Activated T-helper 1 cell treated with anti-CD3 and anti-CD28 coated beads, Interleukin-12 subunit alpha, Interleukin-12 subunit beta, Interleukin-2, Interleukin-4 antibody, amounts not matched to agents 30 ng/mL and 10 ng/mL and 1 ng/mL, durations not matched to agents 14 hours and 24 hours and 36 hours (primary cell): ENCODE results near the gene PFKM. TPM values are rescaled to one million over a fixed set of nuclear protein-coding genes. Genes with fewer than 3 reads are reported as not detected.
A peak's percentile ranks its signal among the peaks of the same experiment; 100 is the strongest.
"Not testable (repeated sequence)": the region's sequence is repeated elsewhere in the genome, so short reads cannot be mapped to it uniquely, and the experiment has no call there.

Experiments
- DNase-seq: peaks from one replicate; pipeline ENCODE4 v3.0.0; 2021; ENCODE audit warnings: low spot score
- H3K27ac Mint-ChIP-seq: one replicate; pipeline ENCODE4 v1.8.0; 2021; ENCODE audit warnings: mild to moderate bottlenecking, mixed read lengths
- H3K27me3 Mint-ChIP-seq: one replicate; pipeline ENCODE4 v1.8.0; 2022; ENCODE audit warnings: mild to moderate bottlenecking, moderate library complexity, mixed read lengths; ENCODE audit not compliant: insufficient read depth
- H3K36me3 Mint-ChIP-seq: one replicate; pipeline ENCODE4 v1.8.0; 2021; ENCODE audit warnings: low read depth, mixed read lengths
- H3K4me1 Mint-ChIP-seq: one replicate; pipeline ENCODE4 v1.8.0; 2021; ENCODE audit warnings: low read depth, mixed read lengths
- H3K4me3 Mint-ChIP-seq: one replicate; pipeline ENCODE4 v1.8.0; 2021; ENCODE audit warnings: mild to moderate bottlenecking, moderate library complexity, mixed read lengths
- H3K9me3 Mint-ChIP-seq: one replicate; pipeline ENCODE4 v1.8.0; 2021; ENCODE audit warnings: mixed read lengths
- intact Hi-C: fragments of 100-400 bp; cut with micrococcal nuclease; formaldehyde crosslinking; loops from one replicate; pipeline ENCODE4 v1.15.1; 2024
- total RNA-seq: library from RNA; stranded (reverse); gene quantifications from 2 replicates; pipeline ENCODE4 v1.2.3, GENCODE V29; 2022

PFKM gene
- total RNA-seq, 1 donor from 2014 or later = 59.7 TPM

DNA sequence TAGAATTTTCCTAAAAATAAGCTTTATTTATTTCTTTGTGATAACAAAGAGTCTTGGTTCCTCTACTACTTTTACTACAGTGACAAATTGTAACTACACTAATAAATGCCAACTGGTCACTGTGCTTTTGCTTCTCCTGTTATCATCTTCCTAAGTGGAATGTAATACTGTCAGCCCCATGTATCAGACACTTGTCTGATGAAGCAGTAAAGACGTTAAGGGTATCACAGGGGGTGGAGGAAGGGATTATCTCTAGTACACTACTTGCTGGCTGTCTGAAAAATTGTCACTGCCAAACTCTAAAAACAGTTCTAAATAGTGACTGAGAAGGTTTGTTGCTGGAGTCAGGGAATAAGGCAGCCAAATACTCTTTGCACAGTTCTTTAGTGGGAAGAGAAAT is 26.8 kb downstream of the PFKM start:
- Mint-ChIP-seq H3K4me3 (no peak overlapping the region), H3K4me1 (no peaks in the 10 kb centered on the region), H3K36me3 (peaks cover 35% of the 10 kb centered on the region), H3K27ac (no peak overlapping the region), H3K9me3 (no peaks in the 10 kb centered on the region), H3K27me3 (no peaks in the 10 kb centered on the region)
- no peak for DNase-seq
- intact Hi-C loops = no loop called here

- H3K9me3 Mint-ChIP-seq = no peaks in the 10 kb centered on the region
- intact Hi-C loops = no loop called here
- H3K27ac Mint-ChIP-seq = no peak overlapping the region
- peaks cover 36% of the 10 kb centered on the region for H3K36me3 Mint-ChIP-seq
- no peak for DNase-seq
- H3K4me1 Mint-ChIP-seq = peaks cover 2% of the 10 kb centered on the region
- no peak overlapping the region for H3K4me3 Mint-ChIP-seq
- no peaks in the 10 kb centered on the region for H3K27me3 Mint-ChIP-seq
Measured at GRCh38 chr12:48151103-48151771, 32.1 kb downstream of the PFKM start.

DNA sequence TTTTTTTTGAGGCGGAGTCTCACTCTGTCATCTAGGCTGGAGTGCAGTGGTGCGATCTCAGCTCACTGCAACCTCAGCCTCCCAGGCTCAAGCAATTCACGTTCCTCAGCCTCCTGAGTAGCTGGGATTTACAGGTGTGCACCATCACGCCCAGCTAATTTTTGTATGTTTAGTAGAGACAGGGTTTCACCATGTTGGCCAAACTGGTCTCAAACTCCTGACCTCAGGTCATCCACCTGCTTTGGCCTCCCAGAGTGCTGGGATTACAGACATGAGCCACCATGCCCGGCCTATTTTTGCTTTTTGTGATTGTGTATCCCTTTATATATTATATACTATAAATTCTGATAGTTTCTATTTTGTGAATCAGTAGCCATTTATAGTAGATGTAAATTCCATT is 36.6 kb downstream of the PFKM start:
- H3K9me3 Mint-ChIP-seq, DNase-seq, H3K27me3 Mint-ChIP-seq, H3K27ac Mint-ChIP-seq: not testable (repeated sequence)
- Mint-ChIP-seq H3K4me3 (peak overlapping the region; percentile 94), H3K4me1 (peaks cover 21% of the 10 kb centered on the region), H3K36me3 (peaks cover 19% of the 10 kb centered on the region)
- intact Hi-C loops = loop anchor here (2.0 kb wide), 3 partner anchors 193 to 347 kb away; partner anchors contain the start of gene TMEM106C

DNA sequence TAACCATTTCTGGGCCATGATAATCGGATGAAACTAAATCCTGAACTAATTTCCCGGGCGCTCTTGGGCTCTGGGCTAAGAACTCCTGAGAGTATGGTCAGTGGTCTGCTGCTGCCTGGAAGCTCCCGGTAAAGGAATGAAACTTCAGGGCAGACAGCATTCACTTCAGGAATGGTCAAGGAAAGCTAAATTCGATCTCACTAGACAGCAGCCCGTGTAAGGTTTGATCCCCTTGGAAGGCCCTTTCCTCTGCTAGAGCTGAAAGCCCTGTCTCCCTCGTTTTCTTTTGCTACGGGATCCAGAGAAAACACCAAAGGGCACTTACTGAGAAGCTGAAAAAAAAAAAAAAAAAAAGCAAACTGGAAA is 37.5 kb downstream of the PFKM start:
- H3K36me3 Mint-ChIP-seq = peaks cover 15% of the 10 kb centered on the region
- H3K27ac Mint-ChIP-seq = peak overlapping the region; percentile 84
- no peak for DNase-seq
- no peaks in the 10 kb centered on the region for H3K9me3 Mint-ChIP-seq
- H3K4me3 Mint-ChIP-seq = peak overlapping the region; percentile 94
- intact Hi-C loops = loop anchor here (1.0 to 2.0 kb wide), 10 partner anchors 9 to 560 kb away; partner anchors contain the start of genes CCDC184, CCNT1, PFKM and RPAP3
- H3K27me3 Mint-ChIP-seq = no peaks in the 10 kb centered on the region
- peaks cover 21% of the 10 kb centered on the region for H3K4me1 Mint-ChIP-seq

- peak; percentile 98 for DNase-seq
- Mint-ChIP-seq H3K27me3 (no peaks in the 10 kb centered on the region), H3K27ac (peak within 1 kb of the TSS; percentile 86), H3K4me1 (peaks cover 21% of the 10 kb centered on the region), H3K9me3 (no peaks in the 10 kb centered on the region), H3K4me3 (peak within 1 kb of the TSS; percentile 94), H3K36me3 (peaks cover 9% of the 10 kb centered on the region)
- intact Hi-C loops = loop anchor here (1.0 to 2.0 kb wide), 10 partner anchors 8 to 559 kb away; partner anchors contain the start of genes CCDC184, CCNT1, PFKM and RPAP3
Measured at GRCh38 chr12:48157018-48157888, 38.1 kb downstream of the PFKM start, which contains the start of gene ASB8. Gene ASB8 (minus strand): TSS chr12:48157515. CDS start chr12:48153496, 4,019 bp downstream.

DNA sequence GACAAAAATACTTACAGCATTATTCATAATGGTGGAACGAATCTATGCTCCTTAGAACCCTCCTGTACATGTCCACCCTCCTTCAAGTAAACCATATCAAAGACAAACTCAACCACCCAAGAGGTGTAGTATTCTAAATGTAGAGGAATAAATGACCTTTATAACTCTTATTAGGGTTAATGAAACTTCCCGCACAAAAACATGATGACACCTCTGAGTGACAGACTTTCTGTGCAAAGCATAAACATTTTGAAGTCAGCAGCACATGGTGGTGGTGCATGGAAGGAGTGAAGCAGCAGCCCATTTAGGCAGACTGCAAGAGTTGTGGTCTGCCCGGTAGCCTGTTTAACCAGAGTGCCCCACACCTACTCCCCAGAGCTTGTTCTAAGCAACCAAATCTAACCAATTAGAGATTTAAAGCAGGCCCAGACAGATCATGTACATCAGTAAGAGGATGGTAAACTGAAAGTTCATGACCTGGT is 38.8 kb downstream of the PFKM start:
- Mint-ChIP-seq H3K36me3 (peaks cover 8% of the 10 kb centered on the region), H3K4me3 (peak overlapping the region; percentile 94), H3K27ac (peak overlapping the region; percentile 86), H3K9me3 (no peaks in the 10 kb centered on the region), H3K27me3 (no peaks in the 10 kb centered on the region), H3K4me1 (peaks cover 21% of the 10 kb centered on the region)
- intact Hi-C loops = loop anchor here (1.0 to 2.0 kb wide), 10 partner anchors 7 to 558 kb away; partner anchors contain the start of genes CCDC184, CCNT1, PFKM and RPAP3
- no peak for DNase-seq

GRCh38 chr12:48160046-48160445 is 40.9 kb downstream of the PFKM start:
- Mint-ChIP-seq H3K27me3 (peaks cover 8% of the 10 kb centered on the region), H3K36me3 (peaks cover 2% of the 10 kb centered on the region), H3K27ac (no peak overlapping the region), H3K4me3 (no peak overlapping the region), H3K4me1 (peaks cover 23% of the 10 kb centered on the region), H3K9me3 (no peaks in the 10 kb centered on the region)
- intact Hi-C loops = no loop called here
- no peak for DNase-seq

DNA sequence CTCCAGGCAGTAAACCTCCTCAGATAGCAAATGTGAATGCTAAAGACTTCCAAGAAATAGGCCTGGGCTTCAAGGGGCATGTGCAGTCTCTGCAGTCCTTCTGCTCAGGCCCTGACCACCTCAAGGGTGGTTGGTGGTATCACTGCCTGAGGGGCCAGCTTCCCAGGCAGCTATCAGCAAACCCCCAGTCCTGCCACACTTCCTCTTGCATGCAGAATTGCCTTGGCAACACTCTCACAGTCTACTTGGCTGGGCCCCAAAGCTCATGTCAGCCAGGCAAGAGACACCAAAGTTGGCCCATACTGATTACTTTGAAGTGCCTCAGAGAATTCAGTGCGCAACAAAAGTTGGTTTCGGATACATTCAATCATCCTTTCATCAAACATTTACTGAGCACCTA is 41.6 kb downstream of the PFKM start:
- intact Hi-C loops = no loop called here
- peaks cover 10% of the 10 kb centered on the region for H3K27me3 Mint-ChIP-seq
- H3K4me1 Mint-ChIP-seq = peaks cover 27% of the 10 kb centered on the region
- DNase-seq = no peak
- H3K4me3 Mint-ChIP-seq = no peak overlapping the region
- H3K27ac Mint-ChIP-seq = no peak overlapping the region
- no peaks in the 10 kb centered on the region for H3K9me3 Mint-ChIP-seq
- H3K36me3 Mint-ChIP-seq = peaks cover 2% of the 10 kb centered on the region

DNA sequence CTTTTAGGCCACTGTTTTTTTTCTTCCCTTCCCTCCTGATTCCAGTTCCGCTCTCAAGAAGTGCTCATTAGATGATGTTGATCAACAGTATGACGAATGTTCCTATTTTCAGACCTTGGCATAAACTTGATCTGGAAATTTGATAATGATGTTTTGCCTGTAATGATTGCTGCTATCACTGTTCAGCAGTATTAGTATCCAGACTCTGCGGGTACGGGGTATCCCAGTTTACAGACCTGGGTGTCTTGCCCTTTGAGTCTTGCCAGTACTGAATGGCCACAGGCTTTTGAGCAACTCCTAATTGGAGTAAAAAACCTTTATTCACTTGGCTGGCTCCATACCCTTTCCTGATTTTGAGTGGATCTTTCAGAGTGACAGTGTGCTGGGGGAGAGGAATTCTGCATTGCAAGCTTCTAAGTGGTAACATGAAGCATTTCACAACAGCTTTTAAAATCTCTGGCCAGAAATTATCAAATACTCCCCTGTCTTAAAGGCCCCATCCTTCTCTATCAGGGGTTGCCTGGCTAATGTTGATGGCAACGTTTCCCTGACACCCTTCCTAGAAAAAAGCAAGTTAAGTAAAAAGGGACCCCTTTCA is 44.1 kb downstream of the PFKM start:
- H3K4me3 Mint-ChIP-seq = no peak overlapping the region
- no peak overlapping the region for H3K27ac Mint-ChIP-seq
- H3K27me3 Mint-ChIP-seq = peaks cover 18% of the 10 kb centered on the region
- no peaks in the 10 kb centered on the region for H3K9me3 Mint-ChIP-seq
- H3K4me1 Mint-ChIP-seq = peaks cover 7% of the 10 kb centered on the region
- intact Hi-C loops = no loop called here
- H3K36me3 Mint-ChIP-seq = peaks cover under 1% of the 10 kb centered on the region
- DNase-seq = no peak

- Mint-ChIP-seq H3K27me3 (peaks cover 23% of the 10 kb centered on the region), H3K36me3 (no peaks in the 10 kb centered on the region), H3K9me3 (no peaks in the 10 kb centered on the region), H3K4me3 (no peak overlapping the region), H3K27ac (no peak overlapping the region), H3K4me1 (peaks cover 6% of the 10 kb centered on the region)
- intact Hi-C loops = loop anchor here (2.0 kb wide), 5 partner anchors 24 to 304 kb away; partner anchors contain the start of genes SENP1 and VDR
- DNase-seq = no peak
Measured at GRCh38 chr12:48164451-48164850, 45.3 kb downstream of the PFKM start.

GRCh38 chr12:48165089-48165981 is 46.2 kb downstream of the PFKM start:
- Mint-ChIP-seq H3K4me3 (no peak overlapping the region), H3K27me3 (peaks cover 23% of the 10 kb centered on the region), H3K27ac (no peak overlapping the region), H3K36me3 (no peaks in the 10 kb centered on the region), H3K4me1 (peaks cover 6% of the 10 kb centered on the region), H3K9me3 (no peaks in the 10 kb centered on the region)
- peak; percentile 34 for DNase-seq
- intact Hi-C loops = loop anchor here (1.0 to 5.0 kb wide), 10 partner anchors 8 to 450 kb away; partner anchors contain the start of genes ASB8, COL2A1, SENP1 and TMEM106C

DNA sequence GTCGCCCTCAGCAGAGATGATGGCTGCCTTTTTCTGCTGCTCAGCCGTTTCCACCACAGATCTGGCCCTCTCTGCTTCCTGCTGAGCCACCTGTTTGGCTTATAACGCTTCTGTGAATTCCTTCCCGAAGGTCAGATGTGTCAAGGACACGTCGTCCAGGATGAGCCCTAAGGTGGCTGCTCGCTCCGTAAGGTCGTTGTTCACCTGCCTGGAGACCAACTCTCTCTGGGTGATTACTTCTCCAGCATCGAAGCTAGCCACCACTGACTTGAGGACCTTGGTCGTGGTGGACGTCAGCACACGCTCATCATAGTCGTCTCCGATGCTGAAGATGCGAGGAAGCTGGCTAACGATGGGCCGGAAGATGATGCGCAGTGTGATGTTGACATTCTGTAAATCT is 49.8 kb downstream of the PFKM start:
- Mint-ChIP-seq H3K4me1 (peaks cover 6% of the 10 kb centered on the region), H3K27me3 (peaks cover 20% of the 10 kb centered on the region), H3K4me3 (no peak overlapping the region), H3K27ac (no peak overlapping the region), H3K36me3 (no peaks in the 10 kb centered on the region), H3K9me3 (no peaks in the 10 kb centered on the region)
- intact Hi-C loops = loop anchor here (5.0 kb wide), 2 partner anchors 167 to 332 kb away; partner anchors contain the start of gene COL2A1
- no peak for DNase-seq
